Right atrium auricular region (tissue), 2 donors: ENCODE data around the gene GALM. TPM values are rescaled to one million over a fixed set of nuclear protein-coding genes. Genes with fewer than 3 reads are reported as not detected.
"Not testable (repeated sequence)": the region's sequence is repeated elsewhere in the genome, so short reads cannot be mapped to it uniquely, and the experiment has no call there.

ENCODE experiments used
- DNase-seq: peaks from one replicate; pipeline ENCODE4 v3.0.0-alpha.2; 2019; ENCODE audit warnings: low spot score
- H3K27ac ChIP-seq, 2 donors: fragments of 200-600 bp; sonication (generic); 1 replicate in 1 of 2; 2 replicates in 1 of 2; pipeline ENCODE4 v1.5.1; 2016 to 2019
- H3K27me3 ChIP-seq, 2 donors: fragments of 200-600 bp; sonication (generic); one replicate each; pipeline versions ENCODE4 v1.5.1 to v1.6.0; 2017 to 2019
- H3K36me3 ChIP-seq: fragments of 200-600 bp; sonication (generic); one replicate; pipeline ENCODE4 v1.5.1; 2016
- H3K4me1 ChIP-seq, 2 donors: fragments of 200-600 bp; sonication (generic); one replicate each; pipeline versions ENCODE4 v1.5.1 to v1.6.0; 2017 to 2019
- H3K4me3 ChIP-seq, 2 donors: fragments of 200-600 bp; sonication (generic); 1 replicate in 1 of 2; 2 replicates in 1 of 2; pipeline ENCODE4 v1.5.1; 2017 to 2019; ENCODE audit warnings: mild to moderate bottlenecking in 1 of 2, moderate library complexity in 1 of 2
- H3K9me3 ChIP-seq, 2 donors: fragments of 200-600 bp; sonication (generic); one replicate each; pipeline ENCODE4 v1.5.1; 2019
- CTCF ChIP-seq, 2 donors: fragments of 200-600 bp; sonication (generic); IDR thresholded peaks; one replicate each; pipeline ENCODE4 v1.5.1; 2019; ENCODE audit warnings: antibody characterized with exemption in 2 of 2
- total RNA-seq, 2 donors: library from RNA; depleted of rRNA; stranded (reverse); fragments of >200 nt; gene quantifications; one replicate each; pipeline ENCODE4 v1.1.0, GENCODE V29; 2016

GALM gene
- total RNA-seq, 2 donors from 2014 or later = 13.9 to 17.9 TPM

- no peak for TF ChIP-seq CTCF (IDR thresholded peaks at IDR 0.05)
- peaks cover 34% of the 10 kb centered on the region for H3K36me3 ChIP-seq
Measured at GRCh38 chr2:38733300-38733971, 67.5 kb downstream of the GALM start.

GRCh38 chr2:38734299-38735058, 68.6 kb downstream of the GALM start:
- DNase-seq = peak; percentile 60
- Histone ChIP-seq H3K9me3 (no peaks in the 10 kb centered on the region), H3K4me1 (peaks cover 0 to 23% of the 10 kb centered on the region in 2 donors), H3K36me3 (peaks cover 42% of the 10 kb centered on the region), H3K4me3 (no peak overlapping the region), H3K27ac (no peak overlapping the region), H3K27me3 (no peaks in the 10 kb centered on the region)
- no peak for TF ChIP-seq CTCF (IDR thresholded peaks at IDR 0.05)

More at GRCh38 chr2:38733300-38733971, 67.5 kb downstream of the GALM start:
- Histone ChIP-seq H3K4me3 (no peak overlapping the region), H3K27ac (no peak overlapping the region), H3K4me1 (peaks cover 0 to 23% of the 10 kb centered on the region in 2 donors), H3K27me3 (no peaks in the 10 kb centered on the region), H3K9me3 (no peaks in the 10 kb centered on the region)
- DNase-seq = peak; percentile 43

GRCh38 chr2:38735999-38736320, 70.0 kb downstream of the GALM start:
- Histone ChIP-seq H3K4me3 (no peak overlapping the region), H3K27me3 (no peaks in the 10 kb centered on the region), H3K9me3 (no peaks in the 10 kb centered on the region), H3K36me3 (peaks cover 47% of the 10 kb centered on the region), H3K27ac (peak overlapping the region in 1 of 2 donors; percentile 16), H3K4me1 (peaks cover 0 to 29% of the 10 kb centered on the region in 2 donors)
- DNase-seq = peak; percentile 48
- TF ChIP-seq CTCF (IDR thresholded peaks at IDR 0.05) = no peak

- Histone ChIP-seq H3K27ac (peak overlapping the region; percentile 35 to 59), H3K36me3 (peaks cover 46% of the 10 kb centered on the region), H3K4me1 (peaks cover 0 to 31% of the 10 kb centered on the region in 2 donors)
- H3K9me3 ChIP-seq, H3K27me3 ChIP-seq, H3K4me3 ChIP-seq: not testable (repeated sequence)
- DNase-seq = peak; percentile 67
Measured at GRCh38 chr2:38737000-38737698, 71.2 kb downstream of the GALM start.

- DNase-seq = peak; percentile 50
- Histone ChIP-seq H3K36me3 (peaks cover 45% of the 10 kb centered on the region), H3K4me1 (peaks cover 0 to 32% of the 10 kb centered on the region in 2 donors), H3K9me3 (no peaks in the 10 kb centered on the region), H3K4me3 (no peak overlapping the region), H3K27ac (peak overlapping the region; percentile 35 to 59), H3K27me3 (no peaks in the 10 kb centered on the region)
- no peak for TF ChIP-seq CTCF (IDR thresholded peaks at IDR 0.05)
Measured at GRCh38 chr2:38737925-38738324, 72.0 kb downstream of the GALM start.

GRCh38 chr2:38739524-38739923, 73.6 kb downstream of the GALM start:
- peaks cover 50% of the 10 kb centered on the region for H3K36me3 ChIP-seq
- no peak for TF ChIP-seq CTCF (IDR thresholded peaks at IDR 0.05)

More at GRCh38 chr2:38739524-38739923, 73.6 kb downstream of the GALM start:
- H3K4me3 ChIP-seq = no peak overlapping the region
- H3K27me3 ChIP-seq = no peaks in the 10 kb centered on the region
- H3K4me1 ChIP-seq = peaks cover 0 to 48% of the 10 kb centered on the region in 2 donors
- H3K9me3 ChIP-seq = no peaks in the 10 kb centered on the region
- DNase-seq = peak; percentile 38
- H3K27ac ChIP-seq = no peak overlapping the region
